ENCODE data around the gene WDTC1. TPM values are rescaled to one million over a fixed set of nuclear protein-coding genes. Genes with fewer than 3 reads are reported as not detected.

The WDTC1 gene
- total RNA-seq, 1 experiment from 2014 or later = 24.6 TPM

- Histone ChIP-seq H3K27me3 (ENCODE audit: control insufficient read depth, insufficient read depth, low read length) (no peaks in the 10 kb centered on the region), H3K27ac (ENCODE audit: low read length) (no peak overlapping the region), H3K9me3 (ENCODE audit: control insufficient read depth, insufficient read depth, low read depth, low read length) (no peaks in the 10 kb centered on the region), H3K4me1 (ENCODE audit: control insufficient read depth, insufficient read depth, low read length) (no peaks in the 10 kb centered on the region), H3K4me3 (ENCODE audit: low read depth in 2 of 2, low read length in 2 of 2) (no peak overlapping the region), H3K36me3 (ENCODE audit: control insufficient read depth, insufficient read depth, low read length) (no peaks in the 10 kb centered on the region)
- ChIA-PET POLR2A (no interaction called here), CTCF (no interaction called here)
- DNase-seq (ENCODE audit: low read depth, low spot score) = no peak
- TF ChIP-seq POLR2AphosphoS5 (IDR thresholded peaks at IDR 0.05; ENCODE audit: low read depth, low read length) (no peak), CTCF (IDR thresholded peaks at IDR 0.05) (no peak), TCF7L2 (IDR thresholded peaks at IDR 0.05; ENCODE audit: low read depth, low read length) (no peak), SIN3A (IDR thresholded peaks at IDR 0.05; ENCODE audit: borderline replicate concordance, insufficient read depth, low read depth, low read length) (no peak), REST (IDR thresholded peaks at IDR 0.05; ENCODE audit: insufficient read depth in 1 of 2, low read depth in 2 of 2, low read length in 1 of 2) (no peak)
- in situ Hi-C loops (cut with HindIII; ENCODE audit: low pct_unique_long_range_greater_than_20kb, low sequenced_read_pairs) = no loop called here
- no peak for ATAC-seq
- no TSS peak for BruUV-seq (replicated peaks)
- intact Hi-C loops (cut with micrococcal nuclease; ENCODE audit: unreplicated experiment) = no loop called here
Measured at GRCh38 chr1:27314169-27314568, 79.7 kb downstream of the WDTC1 start.

GRCh38 chr1:27314737-27315136 lies 80.3 kb downstream of the WDTC1 start:
- no peak overlapping the region for H3K27ac ChIP-seq (ENCODE audit: low read length)
- ATAC-seq (no peak), DNase-seq (ENCODE audit: low read depth, low spot score) (no peak)
- TF ChIP-seq TCF7L2 (IDR thresholded peaks at IDR 0.05; ENCODE audit: low read depth, low read length) = no peak
- TF ChIP-seq POLR2AphosphoS5 (IDR thresholded peaks at IDR 0.05; ENCODE audit: low read depth, low read length) = no peak
- TF ChIP-seq SIN3A (IDR thresholded peaks at IDR 0.05; ENCODE audit: borderline replicate concordance, insufficient read depth, low read depth, low read length) = no peak
- TF ChIP-seq REST (IDR thresholded peaks at IDR 0.05; ENCODE audit: insufficient read depth in 1 of 2, low read depth in 2 of 2, low read length in 1 of 2) = no peak
- no peak for TF ChIP-seq CTCF (IDR thresholded peaks at IDR 0.05)
- H3K9me3 ChIP-seq (ENCODE audit: control insufficient read depth, insufficient read depth, low read depth, low read length) = no peaks in the 10 kb centered on the region
- intact Hi-C loops (cut with micrococcal nuclease; ENCODE audit: unreplicated experiment) = no loop called here
- POLR2A ChIA-PET = no interaction called here
- H3K4me3 ChIP-seq (ENCODE audit: low read depth in 2 of 2, low read length in 2 of 2) = no peak overlapping the region
- BruUV-seq (replicated peaks) = no TSS peak
- H3K4me1 ChIP-seq (ENCODE audit: control insufficient read depth, insufficient read depth, low read length) = no peaks in the 10 kb centered on the region
- in situ Hi-C loops (cut with HindIII; ENCODE audit: low pct_unique_long_range_greater_than_20kb, low sequenced_read_pairs) = no loop called here
- CTCF ChIA-PET = interaction anchor here (0.7 kb wide), 1 partner anchor 8 kb away, joined by 4 read pairs; no protein-coding TSS in a partner anchor
- H3K27me3 ChIP-seq (ENCODE audit: control insufficient read depth, insufficient read depth, low read length) = no peaks in the 10 kb centered on the region
- no peaks in the 10 kb centered on the region for H3K36me3 ChIP-seq (ENCODE audit: control insufficient read depth, insufficient read depth, low read length)
